ENCODE measurements around the gene DPF3.

GRCh38 chr14:72889366-72889765, 4.5 kb downstream of the DPF3 start:
- TF ChIP-seq CTCF (IDR thresholded peaks at IDR 0.05) (no peak), POLR2A (IDR thresholded peaks at IDR 0.05) (no peak)

Measured in lower leg skin (tissue), 3 donors.